ENCODE results near the gene INPP4B. TPM values are rescaled to one million over a fixed set of nuclear protein-coding genes. Genes with fewer than 3 reads are reported as not detected.

The INPP4B gene
- total RNA-seq, 1 experiment from 2014 or later, result 25.2 TPM

DNA sequence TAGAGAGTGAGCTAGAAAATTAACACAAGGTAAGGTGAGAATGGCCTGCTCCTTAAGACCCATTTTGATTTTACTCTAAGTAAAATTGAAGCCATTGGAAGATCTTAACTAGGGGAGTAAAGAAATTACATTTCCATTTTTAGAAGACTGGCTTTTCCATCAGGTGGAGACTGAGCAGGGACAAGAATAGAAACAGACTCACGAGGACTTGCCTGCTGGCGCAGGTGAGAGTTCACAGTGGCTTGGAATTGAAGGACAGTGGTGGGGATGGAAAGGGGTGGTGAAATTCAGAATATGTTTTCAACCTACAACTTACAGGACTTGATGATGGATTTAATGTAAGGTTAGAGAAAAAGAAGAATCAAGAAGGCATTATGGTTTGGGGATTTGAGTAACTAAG is 427.4 kb downstream of the INPP4B start:
- H3K36me3 ChIP-seq, result no peaks in the 10 kb centered on the region
- H3K4me3 ChIP-seq, result no peak overlapping the region
- H3K4me1 ChIP-seq, result peaks cover 11% of the 10 kb centered on the region; the same call in 1 of the 2 replicates
- no peak overlapping the region for H3K27ac ChIP-seq
- H3K9me3 ChIP-seq (replicated peaks), result no peaks in the 10 kb centered on the region
- H3K27me3 ChIP-seq, result no peaks in the 10 kb centered on the region
- no peak for DNase-seq

GRCh38 chr4:142416711-142417275 is 429.3 kb downstream of the INPP4B start:
- Histone ChIP-seq H3K9me3 (replicated peaks) (no peaks in the 10 kb centered on the region), H3K36me3 (no peaks in the 10 kb centered on the region), H3K4me1 (peaks cover 11% of the 10 kb centered on the region; the same call in 1 of the 2 replicates), H3K27me3 (no peaks in the 10 kb centered on the region), H3K27ac (peak overlapping the region; percentile 42), H3K4me3 (no peak overlapping the region)
- DNase-seq, result peak in 1 of 2 experiments; percentile 3

DNA sequence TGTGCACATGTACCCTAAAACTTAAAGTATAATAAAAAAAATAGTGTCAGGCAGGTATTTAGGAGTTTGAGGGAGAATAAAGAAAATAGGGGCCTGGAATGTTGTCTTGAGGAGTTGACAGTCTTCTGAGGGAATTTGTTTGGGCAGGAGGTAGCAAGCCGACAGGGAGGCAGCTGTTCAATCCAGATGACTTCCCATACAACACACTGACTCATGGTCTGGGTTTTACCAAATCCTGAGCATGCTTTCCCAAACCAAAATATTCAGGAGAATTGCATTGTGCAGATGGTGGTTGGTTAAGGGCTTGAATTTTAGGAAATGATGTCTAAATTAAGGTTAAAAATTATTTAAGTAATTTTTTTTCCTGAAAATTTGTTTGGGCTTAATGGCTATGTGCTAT is 430.0 kb downstream of the INPP4B start:
- peak; percentile 61 to 72 for DNase-seq
- Histone ChIP-seq H3K4me3 (no peak overlapping the region), H3K27ac (peak overlapping the region; percentile 42), H3K4me1 (peaks cover 11% of the 10 kb centered on the region; the same call in 1 of the 2 replicates), H3K27me3 (no peaks in the 10 kb centered on the region), H3K36me3 (no peaks in the 10 kb centered on the region), H3K9me3 (replicated peaks) (no peaks in the 10 kb centered on the region)

DNA sequence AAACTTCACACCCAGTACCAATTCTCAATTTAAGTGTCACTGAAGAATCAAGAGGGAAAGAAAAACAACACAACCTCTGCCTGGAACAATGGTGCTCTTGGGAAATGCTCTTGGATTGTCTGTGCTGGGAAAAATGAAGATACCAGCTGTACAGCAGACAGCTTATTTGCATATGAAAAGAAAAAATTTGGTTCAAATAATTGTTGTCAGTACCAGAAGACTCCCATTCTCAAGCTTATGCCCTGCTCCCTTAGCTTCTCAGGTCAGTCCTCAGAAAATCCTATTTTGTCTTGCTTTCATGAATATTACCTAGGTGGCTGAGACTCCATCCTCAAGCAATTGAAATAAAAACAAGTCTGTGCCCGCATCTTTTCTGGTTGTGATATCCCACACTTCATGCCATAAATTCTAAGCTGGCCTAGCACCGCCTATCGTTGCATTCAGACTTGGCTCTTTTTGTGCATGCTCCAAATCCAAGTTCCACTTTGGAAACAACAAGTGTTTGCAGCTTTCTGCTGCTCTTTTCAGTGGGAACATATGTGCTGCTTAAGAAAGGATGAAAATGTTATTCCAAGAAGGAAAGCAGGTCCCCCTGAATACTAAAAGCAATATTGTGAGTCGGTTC is 431.6 kb downstream of the INPP4B start:
- H3K27ac ChIP-seq, result no peak overlapping the region
- no peaks in the 10 kb centered on the region for H3K27me3 ChIP-seq
- no peaks in the 10 kb centered on the region for H3K36me3 ChIP-seq
- no peaks in the 10 kb centered on the region for H3K9me3 ChIP-seq (replicated peaks)
- no peak overlapping the region for H3K4me3 ChIP-seq
- DNase-seq, result no peak
- H3K4me1 ChIP-seq, result peaks cover 11% of the 10 kb centered on the region; the same call in 1 of the 2 replicates

DNA sequence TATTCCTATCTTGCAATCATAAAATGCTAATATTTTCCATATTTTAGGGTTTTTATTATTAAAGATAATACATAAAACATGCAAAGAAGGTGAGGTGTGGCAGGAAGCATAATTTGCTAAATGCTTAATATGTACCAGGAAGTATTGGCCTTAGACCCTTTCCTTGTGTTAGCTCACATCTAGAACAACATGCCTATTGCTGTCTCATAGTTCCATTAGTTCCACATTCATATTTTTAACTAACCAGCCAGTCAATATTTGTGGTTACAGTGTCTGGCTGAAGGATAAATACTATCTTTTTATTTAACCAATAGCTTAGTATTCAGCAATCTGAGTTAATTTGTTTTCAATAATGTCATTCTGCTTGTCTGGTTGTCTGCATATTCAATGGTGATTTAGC is 432.6 kb downstream of the INPP4B start:
- Histone ChIP-seq H3K4me3 (no peak overlapping the region), H3K27ac (no peak overlapping the region), H3K4me1 (peaks cover 14% of the 10 kb centered on the region), H3K27me3 (no peaks in the 10 kb centered on the region), H3K9me3 (replicated peaks) (no peaks in the 10 kb centered on the region), H3K36me3 (no peaks in the 10 kb centered on the region)
- DNase-seq, result no peak

DNA sequence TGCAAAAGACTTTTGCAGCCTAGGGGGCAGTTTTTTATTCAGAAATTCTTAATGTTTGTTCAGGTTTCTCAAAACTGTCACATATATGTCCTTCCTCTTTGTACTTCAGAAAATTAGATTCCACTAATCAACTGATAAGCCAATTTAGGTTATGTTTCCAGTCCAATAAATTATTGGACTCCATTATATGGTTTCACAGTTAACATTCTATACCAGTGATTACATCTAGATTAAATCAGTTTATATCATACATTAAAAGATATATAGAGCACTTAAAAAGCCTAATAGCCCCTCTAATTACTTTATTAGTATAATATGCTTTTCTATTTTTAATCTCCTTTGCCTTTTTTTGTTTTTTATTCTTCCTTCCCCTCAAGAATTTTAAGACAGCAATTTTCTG is 434.1 kb downstream of the INPP4B start:
- no peak for DNase-seq

DNA sequence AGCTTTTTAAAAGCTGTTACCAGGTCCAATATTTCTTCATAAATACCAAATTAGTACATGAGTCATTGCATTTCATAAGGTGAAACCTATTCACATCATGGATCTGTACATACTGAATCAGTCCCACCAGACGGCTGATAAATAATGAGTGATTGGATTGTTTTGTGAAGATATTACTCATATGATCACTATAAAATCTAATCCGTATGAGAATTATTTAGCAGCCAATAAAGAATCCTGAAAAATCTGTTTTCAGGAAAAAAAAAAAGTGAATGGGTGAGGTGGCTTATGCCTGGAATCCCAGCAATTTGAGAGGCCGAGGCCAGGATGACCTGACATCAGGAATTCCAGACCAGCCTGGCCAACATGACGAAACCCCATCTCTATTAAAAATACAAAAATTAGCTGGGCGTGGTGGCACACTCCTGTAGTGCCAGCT is 438.1 kb downstream of the INPP4B start:
- Histone ChIP-seq H3K36me3 (no peaks in the 10 kb centered on the region), H3K9me3 (replicated peaks) (no peaks in the 10 kb centered on the region), H3K27ac (peak overlapping the region; percentile 96), H3K27me3 (no peaks in the 10 kb centered on the region), H3K4me1 (peaks cover 22% of the 10 kb centered on the region), H3K4me3 (no peak overlapping the region; the same call in 1 of the 2 replicates)
- peak; percentile 27 to 46 for DNase-seq

More for the DNA sequence above, 434.1 kb downstream of the INPP4B start:
- H3K27me3 ChIP-seq, result no peaks in the 10 kb centered on the region
- H3K4me1 ChIP-seq, result peaks cover 28% of the 10 kb centered on the region
- H3K27ac ChIP-seq, result no peak overlapping the region
- H3K4me3 ChIP-seq, result no peak overlapping the region
- H3K9me3 ChIP-seq (replicated peaks), result no peaks in the 10 kb centered on the region
- H3K36me3 ChIP-seq, result no peaks in the 10 kb centered on the region

DNA sequence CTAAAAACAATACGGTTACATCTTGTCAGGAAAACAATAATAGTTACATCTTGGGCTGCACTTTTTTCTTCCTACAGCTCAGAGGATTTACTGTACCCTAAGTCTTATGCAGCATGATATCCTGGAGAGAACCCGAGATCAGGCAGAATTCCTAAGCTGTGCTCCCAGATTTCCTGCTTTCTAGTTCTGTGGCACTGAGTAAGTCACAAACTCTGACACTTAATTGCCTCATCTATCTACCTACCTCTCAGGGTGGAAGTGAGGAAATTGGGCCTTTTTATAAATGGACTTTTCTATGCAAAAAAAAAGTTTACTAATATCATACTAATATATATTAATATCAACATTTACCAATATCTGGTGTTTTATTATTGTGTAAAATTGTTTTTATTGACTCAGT is 438.5 kb downstream of the INPP4B start:
- Histone ChIP-seq H3K27ac (peak overlapping the region; percentile 96), H3K27me3 (no peaks in the 10 kb centered on the region), H3K36me3 (no peaks in the 10 kb centered on the region), H3K4me3 (peak overlapping the region; percentile 66), H3K9me3 (replicated peaks) (no peaks in the 10 kb centered on the region), H3K4me1 (peaks cover 24% of the 10 kb centered on the region)
- DNase-seq, result peak in 1 of 2 experiments; percentile 48

- no peaks in the 10 kb centered on the region for H3K27me3 ChIP-seq
- H3K27ac ChIP-seq, result peak overlapping the region; percentile 96
- H3K9me3 ChIP-seq (replicated peaks), result no peaks in the 10 kb centered on the region
- peak; percentile 17 to 45 for DNase-seq
- H3K4me3 ChIP-seq, result peak overlapping the region; percentile 66
- H3K36me3 ChIP-seq, result no peaks in the 10 kb centered on the region; the same call in 1 of the 2 replicates
- peaks cover 30% of the 10 kb centered on the region for H3K4me1 ChIP-seq
Observed at GRCh38 chr4:142406917-142407501, 439.1 kb downstream of the INPP4B start.

GRCh38 chr4:142406499-142406835 is 439.6 kb downstream of the INPP4B start:
- peaks cover 31% of the 10 kb centered on the region for H3K4me1 ChIP-seq
- peak overlapping the region; percentile 66 for H3K4me3 ChIP-seq
- no peak for DNase-seq
- no peaks in the 10 kb centered on the region for H3K9me3 ChIP-seq (replicated peaks)
- H3K27ac ChIP-seq, result peak overlapping the region; percentile 96
- H3K36me3 ChIP-seq, result peaks cover 3% of the 10 kb centered on the region
- no peaks in the 10 kb centered on the region for H3K27me3 ChIP-seq

GRCh38 chr4:142405695-142406498 is 440.2 kb downstream of the INPP4B start:
- Histone ChIP-seq H3K27ac (peak overlapping the region; percentile 96), H3K4me1 (peaks cover 31% of the 10 kb centered on the region), H3K9me3 (replicated peaks) (no peaks in the 10 kb centered on the region), H3K27me3 (no peaks in the 10 kb centered on the region), H3K36me3 (peaks cover 3% of the 10 kb centered on the region), H3K4me3 (peak overlapping the region; percentile 66)
- DNase-seq, result peak; percentile 79 to 90

DNA sequence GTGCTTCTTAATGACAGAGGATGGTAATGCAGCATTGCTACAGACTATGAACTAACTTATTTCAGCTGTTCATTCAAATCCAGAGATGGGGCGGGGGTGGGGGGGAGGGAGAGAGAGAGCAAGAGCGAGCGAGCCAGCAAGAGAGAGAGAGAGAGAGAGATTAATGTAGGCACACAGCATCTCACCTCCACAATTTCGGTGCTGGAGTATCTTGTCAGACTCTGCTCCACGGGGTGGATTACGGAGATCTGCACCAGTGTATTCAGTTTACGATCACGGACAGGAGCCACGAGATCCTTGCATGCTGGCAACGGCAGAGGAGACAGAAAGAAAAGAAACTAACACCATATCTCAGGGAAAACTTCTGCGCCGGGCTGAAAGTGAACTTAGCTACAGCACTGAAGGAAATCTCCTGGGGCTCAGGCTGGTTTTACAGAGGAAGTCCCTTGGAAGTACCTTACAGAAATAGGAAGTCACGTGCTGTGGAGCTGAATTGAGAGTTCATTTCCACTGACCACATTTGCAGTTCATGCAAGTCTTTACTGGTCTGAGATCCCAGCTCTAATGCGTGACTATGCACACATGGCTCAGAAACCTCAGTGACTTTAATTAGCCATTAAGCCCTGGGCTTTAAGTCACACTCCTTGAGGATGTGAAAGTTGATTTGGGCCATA is 440.9 kb downstream of the INPP4B start:
- peak overlapping the region; percentile 66 for H3K4me3 ChIP-seq
- peaks cover 31% of the 10 kb centered on the region for H3K4me1 ChIP-seq
- peaks cover 6% of the 10 kb centered on the region for H3K36me3 ChIP-seq
- no peaks in the 10 kb centered on the region for H3K9me3 ChIP-seq (replicated peaks)
- H3K27ac ChIP-seq, result peak overlapping the region; percentile 96
- H3K27me3 ChIP-seq, result no peaks in the 10 kb centered on the region
- DNase-seq, result peak; percentile 82 to 89

DNA sequence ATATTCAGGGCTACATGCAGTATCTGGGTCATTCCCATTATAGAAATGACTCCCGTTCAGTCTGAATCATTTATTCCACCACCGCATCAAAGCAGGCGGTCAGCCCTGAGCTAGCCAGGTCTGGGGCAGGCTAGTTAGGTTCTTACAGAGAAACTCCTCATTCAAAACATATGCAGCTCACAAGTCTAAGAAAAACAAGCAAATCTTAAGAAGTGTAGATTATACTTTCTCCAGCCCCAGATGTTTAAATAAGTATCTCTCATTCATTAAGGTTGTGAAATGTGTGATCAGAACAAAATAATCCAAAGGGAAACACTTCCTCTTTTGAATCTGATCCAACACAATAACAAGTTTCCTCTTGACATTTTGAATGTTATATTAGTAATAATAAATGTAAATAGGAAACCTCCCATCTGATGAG is 441.9 kb downstream of the INPP4B start:
- peak overlapping the region; percentile 96 for H3K27ac ChIP-seq
- H3K4me3 ChIP-seq, result peak overlapping the region; percentile 66
- H3K27me3 ChIP-seq, result no peaks in the 10 kb centered on the region
- H3K36me3 ChIP-seq, result peaks cover 6% of the 10 kb centered on the region
- H3K9me3 ChIP-seq (replicated peaks), result no peaks in the 10 kb centered on the region
- peaks cover 31% of the 10 kb centered on the region for H3K4me1 ChIP-seq
- peak; percentile 57 to 70 for DNase-seq

DNA sequence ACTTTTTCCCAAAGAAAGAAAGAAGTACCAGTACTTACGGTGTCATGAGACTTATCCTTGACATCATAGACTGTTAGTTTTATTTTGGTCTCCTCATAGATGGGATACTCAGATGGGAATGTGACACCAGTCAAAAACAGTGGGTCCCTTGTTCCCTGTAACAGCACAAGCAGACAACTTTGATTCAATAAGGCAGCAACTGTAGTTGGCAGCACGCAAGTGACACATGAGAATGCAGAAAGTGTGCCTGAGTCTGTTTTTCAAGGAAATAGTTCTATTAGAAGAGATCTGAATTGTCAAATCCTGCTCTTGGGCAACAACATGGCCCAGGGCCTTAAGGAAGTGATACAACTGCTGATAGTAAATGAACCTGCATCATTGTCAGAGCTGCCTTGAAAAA is 443.2 kb downstream of the INPP4B start:
- H3K4me3 ChIP-seq, result peak overlapping the region; percentile 66

More for the DNA sequence above, 443.2 kb downstream of the INPP4B start:
- H3K27ac ChIP-seq, result peak overlapping the region; percentile 96
- no peaks in the 10 kb centered on the region for H3K9me3 ChIP-seq (replicated peaks)
- H3K27me3 ChIP-seq, result no peaks in the 10 kb centered on the region
- H3K36me3 ChIP-seq, result peaks cover 6% of the 10 kb centered on the region
- H3K4me1 ChIP-seq, result peaks cover 23% of the 10 kb centered on the region
- DNase-seq, result peak; percentile 65 to 87
